NCI-H460 (cell line): ENCODE measurements around the gene ATG9A. TPM values are rescaled to one million over a fixed set of nuclear protein-coding genes. Genes with fewer than 3 reads are reported as not detected.

ENCODE experiments used
- DNase-seq: peaks from one replicate; pipeline ENCODE4 v3.0.0-alpha.2; 2016; ENCODE audit warnings: low read depth; ENCODE audit errors: extremely low read depth
- total RNA-seq: library from RNA; depleted of rRNA; stranded (reverse); fragments of >200 nt; shearing (Covaris generic); gene quantifications from 2 replicates; pipeline ENCODE4 v1.2.3, GENCODE V29; 2014

Gene ATG9A
- total RNA-seq, 1 experiment from 2014 or later: 44.2 TPM

DNA sequence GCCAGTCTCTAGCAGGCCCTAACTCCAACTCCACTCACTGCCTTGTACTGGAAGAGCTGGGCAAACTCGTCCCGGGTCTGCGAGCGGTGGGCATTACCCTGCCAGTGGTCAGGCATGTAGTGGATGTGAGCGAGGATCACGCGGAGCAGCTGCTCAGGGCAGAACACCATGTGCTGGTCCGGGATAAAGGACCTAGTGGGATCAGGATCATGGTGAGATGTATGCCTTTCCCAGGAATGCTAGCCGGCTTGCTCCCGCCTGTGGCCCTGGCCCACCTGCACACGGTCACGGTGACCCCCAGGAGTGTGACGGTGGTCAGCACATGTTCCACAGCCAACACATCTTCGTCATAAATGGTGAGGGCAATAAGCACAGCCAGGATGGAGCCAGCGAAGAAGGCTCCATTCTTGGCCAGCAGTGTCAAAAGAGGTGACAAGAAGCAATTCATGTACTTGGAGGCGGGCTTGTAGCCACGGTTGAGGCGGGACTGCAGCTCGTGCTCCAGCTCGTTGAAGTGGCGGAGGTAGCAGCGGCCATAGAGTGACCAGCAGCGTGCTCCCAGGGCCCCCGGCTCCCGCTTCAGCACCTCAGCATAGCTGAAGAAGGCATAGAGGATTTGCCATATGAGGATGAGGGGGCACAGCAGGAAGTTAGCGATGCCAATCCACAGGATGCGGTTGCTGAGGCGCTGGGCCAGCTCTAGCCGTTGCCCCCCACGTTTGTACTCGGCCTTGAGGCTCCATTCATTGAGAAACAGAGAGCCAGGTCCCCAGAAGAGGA is 5.4 kb downstream of the ATG9A start:
- DNase-seq: no peak

DNA sequence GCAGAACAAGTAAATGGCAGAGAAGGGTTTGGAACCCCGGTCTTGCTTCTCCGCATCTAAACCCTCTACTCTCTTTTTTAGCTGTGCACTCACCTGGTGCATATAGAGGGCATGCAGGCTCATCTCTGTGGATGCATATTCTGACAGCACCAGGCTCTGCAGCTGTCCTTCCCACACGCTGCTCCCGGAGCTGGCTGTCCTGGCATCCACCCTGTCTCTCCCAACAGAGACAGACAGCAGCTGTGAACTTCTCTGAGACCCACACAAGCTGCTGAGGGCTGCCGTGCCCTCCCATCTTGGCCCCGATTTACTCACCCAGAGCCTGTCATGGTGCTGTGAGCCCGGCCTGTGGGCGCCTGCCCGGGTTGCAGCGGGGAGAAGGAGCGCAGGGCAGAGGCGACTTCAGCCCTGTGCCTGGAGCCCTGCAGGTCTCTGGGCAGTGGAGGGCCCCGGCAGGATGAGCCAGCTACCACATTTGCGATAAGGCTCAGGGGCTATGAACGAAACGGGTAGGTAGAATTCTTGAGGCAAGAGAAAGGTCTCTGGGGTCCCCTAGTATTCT is 7.4 kb downstream of the ATG9A start:
- DNase-seq: no peak

DNA sequence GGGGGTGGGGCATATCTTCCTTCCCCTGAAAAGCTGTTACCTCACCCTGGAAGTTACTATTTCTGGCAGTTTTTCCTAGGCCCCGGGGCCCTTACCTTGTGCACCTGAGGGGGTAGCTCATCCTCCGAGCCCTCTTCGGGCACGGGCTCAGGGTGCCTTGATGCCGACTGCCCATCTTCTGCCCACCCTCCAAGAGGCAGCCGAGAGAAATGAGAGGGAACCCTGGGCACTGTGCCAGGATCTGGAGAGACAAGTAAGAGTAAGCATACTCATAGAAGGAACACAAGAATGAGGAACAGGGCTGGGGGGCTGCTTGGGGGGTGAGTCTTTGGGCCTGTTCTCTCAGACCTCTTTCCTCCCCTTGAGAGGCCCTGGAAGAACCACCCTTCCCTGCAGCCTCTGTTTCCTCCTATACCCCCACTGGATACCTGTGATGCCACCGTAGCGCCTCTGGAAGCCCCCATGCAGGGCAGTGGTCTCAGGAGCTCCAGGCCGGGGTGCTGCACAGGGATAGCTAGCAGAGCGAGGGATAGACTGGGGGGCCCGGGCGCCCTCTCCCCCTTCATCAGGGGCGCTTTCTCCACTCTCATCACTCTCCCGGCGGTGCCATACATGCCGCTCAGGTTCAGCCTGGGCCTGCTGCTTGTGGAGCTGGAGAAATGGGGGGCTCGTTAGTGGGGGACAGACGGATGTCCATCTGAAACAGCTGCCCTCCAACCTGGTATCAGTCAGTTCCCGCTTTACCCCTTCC is 8.6 kb downstream of the ATG9A start:
- DNase-seq: no peak

DNA sequence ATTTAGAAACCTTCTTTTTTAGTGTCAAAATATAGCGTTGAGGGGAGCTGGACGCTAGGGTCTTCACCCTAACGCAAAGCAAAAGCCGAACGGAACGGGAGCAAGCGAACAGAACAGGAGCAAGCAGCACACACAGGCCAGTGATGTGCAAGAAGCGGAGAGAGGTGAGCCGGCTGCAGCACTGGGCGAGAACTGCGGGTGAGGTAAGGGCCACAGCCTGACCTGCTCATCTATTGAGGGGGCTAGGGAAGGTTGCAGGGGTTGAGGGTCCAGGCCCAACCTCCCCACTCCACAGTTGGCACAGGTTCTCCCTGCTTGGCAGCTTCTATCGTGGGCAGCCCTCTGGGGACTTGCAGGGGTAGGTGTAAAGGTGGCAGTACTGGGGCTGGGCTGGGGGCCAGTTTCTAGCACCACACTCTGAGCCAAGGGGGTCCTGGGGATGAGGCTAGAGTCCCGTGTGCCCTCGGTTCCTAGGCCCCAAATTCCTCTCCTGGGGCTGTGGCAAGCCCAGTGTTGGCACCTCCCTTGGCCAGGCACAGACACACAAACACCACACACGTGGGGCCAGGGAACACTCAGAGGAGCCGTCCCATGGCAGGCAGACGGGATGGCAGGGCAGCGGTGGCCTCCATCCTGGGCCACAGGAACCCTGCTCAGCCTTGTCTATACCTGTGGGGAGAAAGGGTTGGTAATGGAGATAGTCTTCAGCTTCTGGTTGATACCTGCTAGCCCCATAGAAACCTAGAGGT is 9.5 kb downstream of the ATG9A start:
- no peak for DNase-seq

DNA sequence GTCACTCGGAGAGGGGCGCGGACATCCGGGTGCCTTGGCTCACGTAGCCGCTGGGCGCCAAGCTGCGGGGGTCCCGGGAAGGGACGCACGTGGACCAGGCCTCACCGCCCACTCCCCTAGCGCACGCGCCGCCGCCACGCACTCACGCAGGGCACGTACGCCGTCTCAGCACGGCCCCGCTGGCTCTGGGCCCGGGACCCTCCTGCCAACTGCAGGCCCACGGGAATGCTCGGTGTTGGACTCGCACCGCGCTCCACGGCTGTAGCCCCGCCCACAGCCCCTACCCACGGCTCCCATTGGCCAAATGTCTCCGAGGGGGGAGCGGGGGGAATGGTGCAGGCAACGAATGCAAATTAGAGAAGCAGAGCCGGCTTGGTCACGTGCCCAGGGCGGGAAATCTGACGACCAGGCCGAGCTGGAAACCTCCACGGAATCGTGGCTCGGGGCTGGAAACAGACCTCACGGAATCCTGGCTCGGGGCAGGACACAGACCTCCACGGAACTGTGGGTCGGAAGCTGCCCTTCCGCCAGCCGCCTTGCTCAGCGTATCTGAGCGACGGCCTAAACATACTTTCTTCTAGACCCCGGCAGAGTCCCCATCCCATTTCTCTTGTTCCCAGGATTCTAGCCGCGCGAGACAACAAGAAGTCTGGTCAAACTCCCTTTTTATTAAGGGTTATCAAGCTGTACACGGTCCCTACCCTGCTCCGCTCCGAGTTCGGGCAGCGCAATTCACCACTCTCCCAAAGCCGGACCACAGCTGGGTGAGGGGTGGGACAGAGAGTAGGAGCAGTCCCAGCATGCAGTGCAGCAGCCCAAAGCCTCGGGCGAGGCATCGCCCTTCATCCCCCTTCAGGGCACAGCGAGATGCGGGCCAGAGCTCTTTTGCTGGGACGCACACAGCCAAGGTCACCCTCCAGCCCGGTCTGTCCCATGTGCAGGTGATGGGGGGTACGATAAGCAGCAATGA is 10.4 kb downstream of the ATG9A start, which contains the start of gene ABCB6:
ABCB6 (minus strand) TSS at position 227 of the 970 bp plus-strand sequence. CDS start 285 bp downstream, outside the sequence.
- peak; percentile 93 for DNase-seq

DNA sequence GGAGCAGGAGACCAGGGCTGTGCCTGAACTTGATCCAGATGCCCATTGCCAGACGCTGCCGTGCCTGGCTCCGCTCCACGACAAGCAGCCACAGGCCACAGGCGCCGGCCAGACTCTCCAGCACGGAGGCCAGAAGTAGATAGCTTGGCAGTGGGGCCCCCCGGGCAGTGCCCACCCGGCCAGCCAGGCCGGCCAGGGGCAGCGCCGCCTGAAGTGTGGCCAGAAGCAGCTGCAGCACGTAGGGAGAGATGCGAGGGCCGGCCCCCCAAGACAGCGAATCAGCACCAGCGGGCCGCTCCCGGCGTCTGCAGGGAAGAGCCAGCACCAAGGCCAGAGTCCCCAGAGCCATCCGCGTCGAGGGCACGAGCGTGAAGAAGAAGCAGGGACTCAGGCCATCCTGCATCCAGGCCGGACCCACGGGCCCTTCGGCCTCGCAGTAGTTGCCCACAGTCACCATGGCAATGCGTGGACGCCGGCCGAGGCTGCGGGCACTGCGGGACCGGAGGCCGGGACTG is 11.2 kb downstream of the ATG9A start:
- peak; percentile 48 for DNase-seq

DNA sequence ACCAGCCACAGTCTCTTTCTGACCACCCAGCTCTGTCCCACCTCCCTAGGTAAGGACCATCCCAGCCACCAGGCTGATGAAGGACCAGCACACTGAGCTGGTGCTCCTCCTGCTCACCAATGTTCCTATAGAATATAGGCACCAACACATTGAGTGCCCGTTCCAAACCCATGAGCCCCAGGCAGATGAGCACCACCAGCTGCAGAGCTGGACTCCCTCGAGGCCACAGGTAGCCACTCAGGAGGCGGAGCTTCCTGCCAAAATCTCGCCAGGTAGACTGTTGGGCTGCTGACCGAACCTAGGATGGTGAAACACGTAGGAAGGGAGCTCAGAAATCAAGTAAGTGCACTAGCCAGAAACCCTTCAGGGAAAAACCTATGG is 12.9 kb downstream of the ATG9A start:
- DNase-seq: no peak

DNA sequence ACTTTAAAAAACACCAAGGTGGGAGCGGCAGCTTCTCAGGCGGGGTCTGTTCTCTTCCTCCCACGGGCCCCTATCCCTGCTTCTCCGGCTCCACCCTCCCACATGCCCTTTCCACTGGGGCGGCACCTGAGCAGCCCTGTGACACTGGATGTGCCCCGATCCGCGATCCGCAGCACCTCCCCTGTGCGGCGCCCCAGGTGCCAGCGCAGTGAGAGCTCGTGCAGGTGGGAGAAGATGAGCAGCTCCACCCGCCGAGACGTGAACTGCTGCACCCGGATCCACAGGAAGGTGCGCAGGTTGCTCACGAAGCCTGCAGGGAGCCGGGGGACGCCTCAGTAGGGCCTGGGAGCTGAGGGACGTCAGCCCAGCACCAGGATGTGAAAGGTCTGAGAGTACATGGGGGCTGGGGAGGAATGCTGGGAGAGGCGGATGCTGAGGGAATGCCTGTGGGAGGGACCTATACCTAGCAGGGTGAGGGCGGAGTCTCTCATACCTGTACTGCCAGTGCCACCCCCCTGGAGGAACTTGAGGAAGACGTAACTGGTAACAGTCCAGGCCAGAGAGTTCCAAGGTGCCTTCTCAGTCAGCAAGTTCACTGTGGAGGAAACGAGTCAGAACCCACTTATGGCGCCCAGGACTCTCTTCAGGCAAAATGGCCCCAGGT is 13.4 kb downstream of the ATG9A start:
- DNase-seq: no peak

DNA sequence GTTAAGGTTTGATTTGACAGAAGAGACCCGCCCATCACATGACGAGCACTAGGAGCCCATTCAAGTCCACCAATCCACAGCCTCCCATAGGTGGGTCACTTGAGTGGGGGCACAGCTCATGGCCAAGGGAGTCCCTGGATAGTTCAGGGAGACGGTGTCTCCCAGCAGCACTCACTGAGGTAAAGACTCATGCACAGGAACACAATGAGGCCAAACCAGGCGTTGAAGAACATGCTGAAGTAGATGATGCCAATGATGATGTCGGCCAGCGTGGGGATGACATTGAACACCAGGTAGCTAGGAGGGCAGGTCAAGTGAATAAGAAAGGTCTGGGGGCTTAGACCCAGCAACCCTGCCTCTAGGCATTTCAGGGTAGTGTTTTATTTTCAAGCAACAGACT is 14.7 kb downstream of the ATG9A start:
- DNase-seq: no peak

DNA sequence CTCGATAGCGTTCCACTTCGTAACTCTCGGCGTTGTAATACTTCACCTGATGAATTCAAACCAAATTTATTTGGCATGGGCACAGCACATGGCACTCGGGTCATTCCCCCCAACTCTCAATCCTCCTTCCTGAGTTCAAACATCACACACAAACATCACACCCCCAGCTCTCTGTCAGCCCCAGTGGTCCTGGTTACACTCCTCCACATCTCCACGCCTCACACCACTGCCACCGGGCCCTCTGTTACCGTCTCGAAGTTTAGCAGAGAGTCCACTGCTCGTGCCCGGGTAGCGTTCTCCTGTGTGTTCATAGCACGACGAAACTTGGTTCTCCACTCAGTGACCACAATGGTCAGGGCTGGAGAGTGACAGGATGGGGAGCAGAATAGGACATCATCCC is 15.3 kb downstream of the ATG9A start:
- DNase-seq: no peak

DNA sequence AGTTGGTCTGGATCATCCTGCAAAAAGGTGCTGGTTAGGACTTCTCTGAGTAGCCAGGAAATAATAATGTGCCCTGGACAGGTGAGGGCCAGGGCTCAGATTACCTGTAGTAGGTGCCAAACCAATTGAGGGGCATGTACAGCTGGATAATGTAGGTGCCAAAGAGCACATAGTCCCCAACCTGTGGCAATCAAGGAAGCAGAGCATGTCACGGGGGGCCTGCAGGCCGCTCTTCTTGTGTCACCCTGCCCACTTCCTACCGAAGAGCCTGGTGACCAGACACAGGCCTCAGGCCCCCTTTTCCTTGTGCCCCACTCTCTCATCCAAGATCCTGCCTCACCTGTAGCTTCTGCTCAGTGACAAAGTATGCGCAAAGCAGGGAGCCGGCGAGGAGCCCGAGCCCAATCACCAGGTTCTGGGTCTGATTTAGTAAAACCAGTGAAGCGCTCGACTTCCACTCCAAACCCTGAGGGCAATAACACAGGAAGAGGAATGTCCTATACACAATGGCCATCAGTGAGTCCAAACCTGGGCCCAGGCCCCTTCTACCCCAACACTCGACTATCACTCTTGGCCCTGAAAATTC is 15.9 kb downstream of the ATG9A start:
- no peak for DNase-seq

DNA sequence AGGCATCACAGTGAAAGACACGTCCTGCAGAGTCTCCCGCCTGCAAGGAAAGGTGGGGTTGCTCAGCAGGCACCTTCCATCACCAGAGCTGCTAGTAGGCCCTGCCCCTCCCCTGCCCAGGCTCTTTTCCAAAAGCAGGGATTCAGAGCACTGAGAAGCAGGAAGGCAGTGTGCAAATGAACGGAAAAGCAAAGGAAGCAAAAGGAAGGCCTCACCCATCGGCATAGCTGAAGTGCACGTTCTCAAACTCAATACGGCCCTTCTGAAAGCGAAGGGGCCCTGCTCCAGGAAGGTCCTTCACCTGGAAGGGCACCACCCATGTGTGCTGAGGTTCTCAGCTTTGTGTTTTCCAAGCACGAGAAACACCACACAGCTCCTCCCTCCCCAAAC is 16.4 kb downstream of the ATG9A start:
- DNase-seq: no peak

DNA sequence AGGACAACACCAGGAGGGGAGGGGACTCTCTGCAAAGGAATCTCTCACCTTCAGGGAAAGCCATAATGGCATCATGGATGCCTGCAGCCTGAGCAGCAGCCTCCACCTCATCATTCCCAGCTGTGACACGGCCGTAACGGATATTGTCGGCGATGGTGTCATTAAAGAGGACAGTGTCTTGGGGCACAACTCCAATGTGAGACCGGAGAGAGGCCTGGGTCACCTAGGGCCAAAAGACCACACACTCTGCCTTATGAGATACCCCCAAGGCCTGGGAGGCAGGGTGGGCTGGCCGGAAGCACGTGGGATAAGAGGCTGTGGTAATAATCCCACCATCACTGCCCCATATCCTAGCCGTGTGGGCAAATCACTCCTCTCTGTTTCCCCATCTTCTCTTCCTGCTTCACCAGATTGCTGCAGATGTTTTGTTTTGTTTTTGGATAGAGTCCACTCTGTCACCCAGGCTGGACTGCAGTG is 18.5 kb downstream of the ATG9A start:
- no peak for DNase-seq

DNA sequence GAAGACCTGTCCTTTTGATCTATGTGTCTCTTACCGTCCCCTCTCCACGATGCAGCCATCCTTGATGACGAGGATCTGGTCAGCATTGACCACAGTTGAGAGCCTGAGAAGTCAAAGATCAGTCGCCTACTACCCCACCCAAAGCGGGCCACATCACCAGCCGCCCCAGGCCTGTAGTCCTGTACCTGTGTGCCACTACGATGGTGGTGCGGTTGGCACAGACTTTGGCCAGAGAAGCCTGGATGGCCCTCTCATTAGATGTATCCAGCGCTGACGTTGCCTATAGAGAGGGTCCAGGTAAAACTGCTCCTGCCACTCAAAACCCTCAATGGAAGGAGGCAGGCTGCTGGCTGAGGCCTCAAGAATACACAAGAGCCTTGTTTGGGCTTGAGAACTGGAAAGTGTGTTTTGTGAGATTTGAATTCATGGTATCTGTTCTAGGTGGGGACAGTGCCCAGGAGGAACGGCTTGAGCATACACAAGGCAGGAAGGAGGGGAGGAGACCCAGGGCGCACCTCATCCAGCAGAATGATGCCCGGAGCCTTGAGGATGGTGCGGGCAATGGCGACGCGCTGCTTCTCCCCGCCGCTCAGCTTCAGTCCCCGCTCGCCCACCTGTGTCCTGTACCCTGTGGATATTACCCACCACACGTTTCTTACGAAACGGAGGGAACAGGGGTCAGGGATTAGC is 19.1 kb downstream of the ATG9A start:
- no peak for DNase-seq

DNA sequence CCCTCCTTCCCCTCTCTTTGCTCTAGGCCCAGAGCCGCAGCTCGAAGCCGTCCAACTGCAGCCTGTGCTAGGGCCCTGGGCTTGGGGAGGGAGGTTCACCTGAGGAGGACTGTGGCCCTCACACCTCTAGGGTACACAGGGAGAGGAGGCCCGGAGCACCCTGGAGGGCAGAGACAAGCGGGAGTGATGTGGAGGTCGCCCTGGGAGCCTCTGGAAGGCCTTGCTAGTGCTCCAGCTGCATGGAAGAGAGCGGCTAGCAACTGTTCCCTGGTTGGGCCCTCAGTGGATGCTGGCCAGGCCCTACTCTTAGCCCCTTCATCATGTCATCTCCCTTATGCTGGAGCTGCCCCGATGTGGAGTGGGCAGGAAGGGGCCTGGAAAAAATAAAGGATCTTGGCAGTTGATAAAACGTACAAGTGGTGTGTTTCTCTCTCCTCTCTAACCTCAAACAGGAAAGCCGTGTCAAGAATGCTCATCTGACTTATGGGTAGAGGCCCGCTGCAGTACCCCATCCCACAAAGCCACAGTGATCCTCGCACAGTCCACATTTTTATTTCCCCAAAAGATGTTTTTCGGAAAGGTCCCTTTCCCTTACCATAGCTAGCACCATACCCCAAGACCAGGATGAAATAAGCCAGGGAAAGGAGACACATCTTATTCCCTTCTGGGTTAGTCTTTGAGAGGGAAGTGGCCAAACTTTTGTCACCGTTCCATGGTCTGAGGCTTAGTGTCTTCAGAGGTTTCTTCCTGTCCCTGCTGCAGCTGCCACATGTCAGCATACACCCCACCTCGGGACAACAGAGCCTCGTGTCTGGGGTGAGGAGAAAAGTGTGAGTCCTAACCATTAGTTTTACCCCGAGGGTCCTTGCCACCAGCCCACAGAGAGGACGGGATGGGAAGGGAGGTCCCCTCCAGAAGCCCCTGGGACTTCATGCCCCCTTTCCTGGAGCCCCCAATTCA is 19.9 kb downstream of the ATG9A start:
- no peak for DNase-seq

DNA sequence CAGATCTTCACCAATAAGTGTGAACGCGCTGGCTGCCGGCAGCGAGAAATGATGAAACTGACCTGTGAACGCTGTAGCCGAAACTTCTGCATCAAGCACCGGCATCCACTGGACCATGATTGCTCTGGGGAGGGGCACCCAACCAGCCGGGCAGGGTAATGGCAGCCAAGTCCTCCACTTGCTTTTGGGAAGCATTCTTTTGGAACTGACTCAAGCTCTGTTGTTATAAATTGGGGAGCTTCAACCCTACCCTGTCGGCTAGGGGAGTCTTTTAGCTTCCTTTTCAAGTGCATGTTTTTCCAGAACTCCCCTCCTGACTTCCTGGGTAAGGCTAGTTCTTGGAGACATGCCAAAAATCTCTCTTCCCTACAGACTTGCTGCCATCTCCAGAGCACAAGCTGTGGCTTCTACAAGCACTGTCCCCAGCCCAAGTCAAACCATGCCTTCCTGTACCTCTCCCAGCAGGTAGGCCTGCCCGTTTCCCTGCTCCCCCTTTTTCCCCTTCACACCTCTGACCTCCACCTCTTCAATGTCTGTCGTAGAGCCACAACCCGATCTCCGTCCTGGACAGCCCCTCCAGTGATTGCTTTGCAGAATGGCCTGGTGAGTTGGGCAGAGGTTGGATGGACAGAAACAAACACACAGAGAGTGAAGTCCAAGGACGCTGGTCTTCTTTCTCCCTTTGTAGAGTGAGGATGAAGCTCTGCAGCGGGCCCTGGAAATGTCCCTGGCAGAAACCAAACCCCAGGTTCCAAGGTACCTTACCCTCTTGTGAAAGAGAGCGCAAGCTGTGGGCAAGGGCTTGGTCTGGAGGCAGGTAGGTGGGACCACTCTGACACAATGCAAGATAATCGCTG is 21.3 kb downstream of the ATG9A start:
- DNase-seq: no peak
